Measurements from ENCODE around the gene MAZ.
"Not testable (repeated sequence)": the region's sequence is repeated elsewhere in the genome, so short reads cannot be mapped to it uniquely, and the experiment has no call there.

Gene MAZ

GRCh38 chr16:29784901-29785500 lies 21.3 kb upstream of the MAZ start:
- peak; percentile 66 for DNase-seq

- not testable (repeated sequence) for DNase-seq
Observed at GRCh38 chr16:29787155-29787554, 19.2 kb upstream of the MAZ start.

- no peak for DNase-seq
Observed at GRCh38 chr16:29789775-29790182, 16.6 kb upstream of the MAZ start.

- peak; percentile 99 for DNase-seq
Observed at GRCh38 chr16:29790183-29790948, 16.0 kb upstream of the MAZ start, which contains the start of gene KIF22. KIF22 (plus strand) TSS chr16:29790751; CDS start chr16:29790760, 9 bp downstream.

GRCh38 chr16:29790949-29791844 lies 15.1 kb upstream of the MAZ start:
- DNase-seq: no peak

GRCh38 chr16:29791845-29792807 lies 14.2 kb upstream of the MAZ start:
- no peak for DNase-seq

- DNase-seq: not testable (repeated sequence)
Observed at GRCh38 chr16:29793153-29793552, 13.2 kb upstream of the MAZ start.

GRCh38 chr16:29794231-29794710 lies 12.1 kb upstream of the MAZ start:
- DNase-seq: no peak

- DNase-seq: no peak
Observed at GRCh38 chr16:29802416-29802935, 3.9 kb upstream of the MAZ start.

GRCh38 chr16:29804020-29804419 lies 2.3 kb upstream of the MAZ start:
- DNase-seq: no peak

- no peak for DNase-seq
Observed at GRCh38 chr16:29804455-29805231, 1.7 kb upstream of the MAZ start.

GRCh38 chr16:29805232-29806098 lies 864 bp upstream of the MAZ start:
- DNase-seq: peak; percentile 96

GRCh38 chr16:29806641-29807425 lies 504 bp downstream of the MAZ start:
- no peak for DNase-seq

- DNase-seq: peak; percentile 75
Observed at GRCh38 chr16:29807426-29808218, 1.3 kb downstream of the MAZ start.

- no peak for DNase-seq
Observed at GRCh38 chr16:29808219-29808900, 2.0 kb downstream of the MAZ start.

GRCh38 chr16:29809031-29809747 lies 2.9 kb downstream of the MAZ start:
- DNase-seq: no peak

Data from T-helper 9 cell (primary cell).